IPS-18a (cell line): ENCODE measurements around the gene BACH2.
"Not testable (repeated sequence)": the region's sequence is repeated elsewhere in the genome, so short reads cannot be mapped to it uniquely, and the experiment has no call there.

Experiments used
- H3K27ac ChIP-seq: one replicate; pipeline ENCODE4 v1.5.1; 2013; ENCODE audit warnings: low read length
- H3K27me3 ChIP-seq: one replicate; pipeline ENCODE4 v1.6.1; 2013; ENCODE audit warnings: mild to moderate bottlenecking, low read length; ENCODE audit not compliant: control insufficient read depth, insufficient read depth
- H3K36me3 ChIP-seq: one replicate; pipeline ENCODE4 v1.6.1; 2013; ENCODE audit warnings: low read depth, low read length; ENCODE audit not compliant: control insufficient read depth
- H3K4me1 ChIP-seq: one replicate; pipeline ENCODE4 v1.6.1; 2013; ENCODE audit warnings: low read depth, low read length; ENCODE audit not compliant: control insufficient read depth
- H3K4me3 ChIP-seq: one replicate; pipeline ENCODE4 v1.5.1; 2013; ENCODE audit warnings: low read length
- H3K9ac ChIP-seq: one replicate; pipeline ENCODE4 v1.6.1; 2013; ENCODE audit warnings: mild to moderate bottlenecking, low read length, moderate library complexity
- H3K9me3 ChIP-seq: one replicate; pipeline ENCODE4 v1.6.1; 2013; ENCODE audit warnings: low read depth, low read length; ENCODE audit not compliant: control insufficient read depth

The BACH2 gene

DNA sequence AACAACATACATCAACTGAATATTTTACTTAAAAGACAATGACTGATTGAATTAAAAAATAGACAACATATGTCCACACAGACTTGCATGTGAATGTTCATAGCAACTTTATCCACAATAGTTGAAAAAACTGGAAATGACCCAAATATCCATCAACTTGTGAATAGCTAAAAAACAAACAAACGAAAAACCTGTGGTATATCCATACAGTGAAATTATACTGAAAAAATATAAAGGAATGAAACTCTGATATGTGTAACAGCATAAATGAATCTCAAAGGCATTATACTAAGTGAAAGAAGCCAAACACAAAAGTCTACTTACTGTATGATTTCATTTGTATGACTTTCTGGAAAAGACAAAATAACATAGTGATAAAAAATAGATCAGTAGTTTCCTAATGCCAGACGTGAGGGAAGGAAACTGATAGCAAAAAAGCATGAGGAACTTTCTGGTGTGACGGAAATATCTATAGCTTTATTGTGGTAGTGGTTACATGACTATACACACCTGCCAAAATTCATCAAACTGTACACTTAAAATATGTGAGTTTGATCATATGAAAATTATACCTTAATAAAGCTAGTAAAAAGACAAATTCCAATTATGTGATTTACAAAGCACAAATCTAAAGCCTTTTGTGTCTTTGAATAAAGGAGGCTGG is 123.2 kb downstream of the BACH2 start:
- Histone ChIP-seq H3K4me1 (no peaks in the 10 kb centered on the region), H3K9me3 (no peaks in the 10 kb centered on the region), H3K9ac (no peak overlapping the region), H3K27ac (no peak overlapping the region), H3K4me3 (no peak overlapping the region), H3K27me3 (no peaks in the 10 kb centered on the region), H3K36me3 (no peaks in the 10 kb centered on the region)

DNA sequence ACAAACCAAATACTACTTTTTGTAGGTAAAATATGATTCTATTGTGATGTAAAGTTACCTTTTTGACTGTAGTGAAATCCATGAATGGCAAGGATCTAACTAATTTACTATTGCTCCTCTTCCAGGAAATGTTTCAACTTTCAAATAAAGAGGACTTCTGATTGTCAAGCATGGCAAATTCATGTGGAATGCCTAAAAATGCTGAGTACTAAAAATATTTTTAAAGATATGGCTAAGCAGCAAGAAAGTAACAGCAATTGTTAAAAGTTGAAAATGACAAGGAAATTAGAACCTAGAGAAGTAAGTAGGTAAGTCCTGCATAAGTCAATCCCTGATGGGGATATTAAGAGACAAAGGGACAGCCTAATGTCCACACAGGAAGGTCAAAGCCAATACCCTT is 126.0 kb downstream of the BACH2 start:
- H3K4me3 ChIP-seq: no peak overlapping the region
- no peaks in the 10 kb centered on the region for H3K27me3 ChIP-seq
- H3K9ac ChIP-seq: no peak overlapping the region
- H3K36me3 ChIP-seq: no peaks in the 10 kb centered on the region
- H3K27ac ChIP-seq: no peak overlapping the region
- no peaks in the 10 kb centered on the region for H3K4me1 ChIP-seq
- no peaks in the 10 kb centered on the region for H3K9me3 ChIP-seq

DNA sequence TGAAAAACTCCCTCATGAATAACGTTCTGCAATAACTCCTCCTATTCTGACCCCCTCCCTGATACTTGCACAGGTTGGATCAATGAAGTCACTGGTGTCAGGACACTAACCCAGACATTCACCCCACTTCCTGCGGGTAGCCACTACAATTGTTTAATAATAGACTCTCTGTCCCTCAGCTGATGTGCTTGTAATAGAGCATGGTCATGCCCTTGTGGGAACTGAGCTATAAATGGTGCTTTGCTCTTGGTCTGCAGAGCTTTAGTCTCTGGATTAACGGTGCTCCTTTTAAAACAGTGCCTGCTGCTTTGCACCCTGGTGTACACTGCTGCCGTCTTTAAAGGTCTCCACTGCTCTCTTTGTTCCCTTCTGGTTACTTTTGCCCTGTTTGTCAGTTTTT is 127.3 kb downstream of the BACH2 start:
- H3K36me3 ChIP-seq: no peaks in the 10 kb centered on the region

DNA sequence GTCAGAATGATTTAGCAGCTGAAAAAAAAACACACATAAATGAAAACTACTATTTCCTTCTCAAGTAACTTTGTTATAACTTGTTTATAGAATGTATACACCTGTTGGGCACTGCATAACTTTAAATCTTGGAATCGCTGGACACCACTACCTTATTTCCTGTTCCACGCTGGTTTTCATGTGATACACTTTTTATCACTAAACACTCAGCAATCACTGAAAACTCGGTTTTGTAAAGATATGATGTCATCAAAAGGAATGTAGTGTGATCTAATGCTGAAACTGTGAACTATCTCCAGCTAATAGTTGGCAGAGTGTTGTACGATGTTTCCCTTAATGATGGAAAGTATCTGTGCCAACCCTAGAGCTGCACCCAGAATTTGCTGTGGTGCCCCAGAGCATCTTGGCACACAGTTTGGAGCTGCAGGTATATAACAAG is 127.9 kb downstream of the BACH2 start:
- Histone ChIP-seq H3K27me3 (no peaks in the 10 kb centered on the region), H3K4me1 (no peaks in the 10 kb centered on the region), H3K9ac (no peak overlapping the region), H3K4me3 (no peak overlapping the region), H3K9me3 (no peaks in the 10 kb centered on the region), H3K27ac (no peak overlapping the region), H3K36me3 (no peaks in the 10 kb centered on the region)

More for the DNA sequence above, 127.3 kb downstream of the BACH2 start:
- H3K4me3 ChIP-seq: no peak overlapping the region
- H3K4me1 ChIP-seq: no peaks in the 10 kb centered on the region
- no peaks in the 10 kb centered on the region for H3K9me3 ChIP-seq
- H3K27me3 ChIP-seq: no peaks in the 10 kb centered on the region
- H3K9ac ChIP-seq: no peak overlapping the region
- no peak overlapping the region for H3K27ac ChIP-seq

DNA sequence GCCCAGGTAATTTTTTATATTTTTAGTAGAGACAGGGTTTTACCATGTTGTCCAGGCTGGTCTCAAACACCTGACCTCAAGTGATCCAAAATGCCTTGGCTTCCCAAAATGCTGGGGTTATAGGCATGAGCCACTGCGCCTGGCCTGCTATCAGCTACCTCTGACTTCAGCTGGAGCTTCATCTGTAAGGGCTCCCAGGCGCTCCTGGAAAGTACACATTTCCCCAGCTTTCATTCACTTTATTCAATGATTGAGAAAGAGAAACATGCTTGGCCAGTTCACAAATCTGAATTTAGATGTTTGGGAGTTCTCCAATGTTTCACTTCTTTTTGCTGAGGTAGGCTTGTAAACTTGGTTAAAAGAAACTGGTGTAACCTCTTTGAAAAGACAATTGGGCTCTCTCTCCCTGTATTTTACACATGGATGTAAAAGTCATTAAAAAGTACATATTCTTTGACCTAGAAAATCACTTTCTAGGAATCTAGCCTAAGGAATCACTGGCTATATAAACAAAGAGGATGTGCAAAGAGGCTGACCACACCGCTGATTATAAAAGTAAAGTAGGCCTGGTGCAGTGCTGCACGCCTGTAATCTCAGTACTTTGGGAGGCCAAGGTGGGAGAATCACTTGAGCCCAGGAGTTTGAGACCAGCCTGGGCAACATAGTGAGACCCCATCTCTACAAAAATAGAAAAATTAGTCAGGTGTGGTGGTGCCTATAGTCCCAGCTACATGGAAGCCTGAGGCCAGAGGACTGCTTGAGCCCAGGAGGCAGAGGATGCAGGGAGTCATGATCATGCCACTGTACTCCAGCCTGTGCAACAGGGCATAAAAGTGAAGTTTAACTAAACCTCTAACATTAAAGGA is 128.9 kb downstream of the BACH2 start:
- Histone ChIP-seq H3K9ac (no peak overlapping the region), H3K4me1 (no peaks in the 10 kb centered on the region), H3K36me3 (no peaks in the 10 kb centered on the region)

DNA sequence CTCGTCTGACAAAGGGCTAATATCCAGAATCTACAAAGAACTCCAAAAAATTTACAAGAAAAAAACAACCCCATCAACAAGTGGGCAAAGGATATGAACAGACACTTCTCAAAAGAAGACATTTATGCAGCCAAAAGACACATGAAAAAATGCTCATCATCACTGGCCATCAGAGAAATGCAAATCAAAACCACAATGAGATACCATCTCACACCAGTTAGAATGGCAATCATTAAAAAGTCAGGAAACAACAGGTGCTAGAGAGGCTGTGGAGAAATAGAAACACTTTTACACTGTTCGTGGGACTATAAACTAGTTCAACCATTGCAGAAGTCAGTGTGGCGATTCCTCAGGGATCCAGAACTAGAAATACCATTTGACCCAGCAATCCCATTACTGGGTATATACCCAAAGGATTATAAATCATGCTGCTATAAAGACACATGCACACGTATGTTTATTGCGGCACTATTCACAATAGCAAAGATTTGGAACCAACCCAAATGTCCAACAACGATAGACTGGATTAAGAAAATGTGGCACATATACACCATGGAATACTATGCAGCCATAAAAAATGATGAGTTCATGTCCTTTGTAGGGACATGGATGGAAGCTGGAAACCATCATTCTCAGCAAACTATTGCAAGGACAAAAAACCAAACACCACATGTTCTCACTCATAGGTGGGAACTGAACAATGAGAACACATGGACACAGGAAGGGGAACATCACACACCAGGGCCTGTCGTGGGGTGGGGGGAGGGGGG is 130.3 kb downstream of the BACH2 start:
- H3K9me3 ChIP-seq, H3K4me1 ChIP-seq, H3K4me3 ChIP-seq, H3K27ac ChIP-seq, H3K27me3 ChIP-seq, H3K36me3 ChIP-seq, H3K9ac ChIP-seq: not testable (repeated sequence)

More for the DNA sequence above, 128.9 kb downstream of the BACH2 start:
- Histone ChIP-seq H3K27ac (no peak overlapping the region), H3K4me3 (no peak overlapping the region), H3K9me3 (no peaks in the 10 kb centered on the region), H3K27me3 (no peaks in the 10 kb centered on the region)

DNA sequence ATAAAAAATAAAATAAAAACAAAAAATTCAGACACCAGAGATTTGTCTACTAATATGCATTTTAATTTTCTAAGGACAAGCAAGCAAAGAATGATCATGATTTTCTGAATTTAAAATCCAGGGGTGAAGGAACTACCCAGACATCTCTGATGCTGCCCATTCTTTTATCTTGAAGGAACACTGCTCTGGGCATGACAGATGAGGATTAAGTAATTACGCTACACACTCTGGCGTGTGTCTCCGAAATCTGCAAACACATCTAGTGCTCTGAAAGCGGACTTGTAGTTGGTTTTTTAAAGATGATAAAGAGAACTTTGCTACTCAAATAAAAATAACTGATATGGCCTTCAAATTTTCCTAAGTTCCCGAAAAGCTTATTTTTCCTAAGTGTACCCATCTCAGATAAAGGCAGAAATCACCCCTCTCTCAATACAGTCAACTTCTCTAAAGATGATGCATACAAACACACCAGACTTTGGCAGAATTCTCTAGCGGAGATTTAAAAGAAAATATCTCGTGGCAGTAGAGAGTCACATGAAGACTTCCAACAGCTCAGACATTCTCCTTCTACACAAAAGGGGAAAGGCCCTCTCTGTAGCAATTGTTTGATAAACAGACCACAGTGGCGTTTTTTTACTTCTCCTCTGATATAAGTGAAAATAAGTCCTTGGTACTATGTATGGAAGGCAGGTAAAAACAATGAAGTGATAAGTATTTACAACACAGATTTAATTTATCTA is 133.8 kb downstream of the BACH2 start:
- no peak overlapping the region for H3K27ac ChIP-seq
- H3K4me1 ChIP-seq: no peaks in the 10 kb centered on the region
- no peaks in the 10 kb centered on the region for H3K36me3 ChIP-seq
- no peak overlapping the region for H3K9ac ChIP-seq
- H3K4me3 ChIP-seq: no peak overlapping the region
- H3K9me3 ChIP-seq: no peaks in the 10 kb centered on the region
- H3K27me3 ChIP-seq: no peaks in the 10 kb centered on the region

DNA sequence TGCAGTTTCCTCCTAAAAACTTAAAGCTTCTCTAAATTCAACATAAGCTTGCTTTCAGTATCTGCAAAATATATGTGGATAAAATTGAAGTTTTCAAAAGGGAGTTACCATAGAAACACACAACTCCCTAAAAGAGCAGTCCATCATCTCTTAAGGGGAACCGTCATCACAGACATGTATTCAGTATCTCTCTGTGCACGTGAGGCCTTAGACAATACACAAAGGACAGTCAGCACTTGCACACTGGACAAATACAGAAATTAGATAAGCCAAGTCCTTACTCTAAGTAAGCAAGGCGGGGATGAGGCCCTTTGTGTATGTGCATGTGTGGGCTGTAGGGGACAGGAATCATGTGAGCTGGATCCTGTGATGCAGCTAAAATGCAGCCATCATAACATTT is 136.6 kb downstream of the BACH2 start:
- no peaks in the 10 kb centered on the region for H3K36me3 ChIP-seq
- H3K9me3 ChIP-seq: no peaks in the 10 kb centered on the region
- no peak overlapping the region for H3K9ac ChIP-seq
- H3K27ac ChIP-seq: no peak overlapping the region
- H3K4me3 ChIP-seq: no peak overlapping the region
- no peaks in the 10 kb centered on the region for H3K27me3 ChIP-seq
- H3K4me1 ChIP-seq: no peaks in the 10 kb centered on the region

DNA sequence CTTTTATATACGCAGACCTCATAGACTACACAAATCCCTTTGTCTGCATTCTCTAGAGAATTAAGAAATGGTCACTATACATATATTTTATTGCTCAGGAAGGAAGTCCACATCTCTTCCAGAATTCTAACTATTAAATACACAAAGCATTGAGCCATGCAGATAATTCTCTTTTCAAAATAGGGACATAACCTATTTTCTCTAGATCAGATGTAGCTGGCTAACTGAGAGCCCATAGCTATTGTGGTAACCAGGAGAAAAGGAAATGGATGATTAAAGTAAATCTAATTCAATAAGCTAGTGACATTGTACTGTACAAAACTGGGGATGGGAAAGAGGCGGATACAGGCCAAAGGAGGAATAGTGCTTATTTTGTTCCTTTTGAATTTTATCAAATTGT is 137.2 kb downstream of the BACH2 start:
- Histone ChIP-seq H3K9ac (no peak overlapping the region), H3K9me3 (no peaks in the 10 kb centered on the region), H3K36me3 (no peaks in the 10 kb centered on the region), H3K4me1 (no peaks in the 10 kb centered on the region), H3K4me3 (no peak overlapping the region), H3K27ac (no peak overlapping the region), H3K27me3 (no peaks in the 10 kb centered on the region)

DNA sequence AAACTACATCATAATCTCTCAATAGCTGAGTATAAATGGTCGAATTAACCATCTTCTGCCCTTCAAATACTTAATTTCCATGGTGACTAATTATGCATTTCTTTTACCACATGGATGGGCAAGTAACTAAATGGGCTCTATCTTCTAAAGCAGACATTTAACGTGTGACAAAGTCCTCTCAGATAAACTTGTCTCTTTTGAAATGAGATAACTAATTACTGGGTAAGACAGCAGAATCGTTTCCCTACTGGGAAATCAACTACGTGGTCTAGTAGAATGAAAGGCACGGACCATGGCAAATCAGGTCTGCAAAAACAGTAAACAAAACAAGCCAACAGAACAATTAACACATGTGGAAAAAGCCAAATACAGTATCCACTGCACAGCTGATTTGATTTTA is 137.7 kb downstream of the BACH2 start:
- Histone ChIP-seq H3K4me1 (no peaks in the 10 kb centered on the region), H3K27me3 (no peaks in the 10 kb centered on the region), H3K9me3 (no peaks in the 10 kb centered on the region), H3K4me3 (no peak overlapping the region), H3K36me3 (no peaks in the 10 kb centered on the region), H3K9ac (no peak overlapping the region), H3K27ac (no peak overlapping the region)

DNA sequence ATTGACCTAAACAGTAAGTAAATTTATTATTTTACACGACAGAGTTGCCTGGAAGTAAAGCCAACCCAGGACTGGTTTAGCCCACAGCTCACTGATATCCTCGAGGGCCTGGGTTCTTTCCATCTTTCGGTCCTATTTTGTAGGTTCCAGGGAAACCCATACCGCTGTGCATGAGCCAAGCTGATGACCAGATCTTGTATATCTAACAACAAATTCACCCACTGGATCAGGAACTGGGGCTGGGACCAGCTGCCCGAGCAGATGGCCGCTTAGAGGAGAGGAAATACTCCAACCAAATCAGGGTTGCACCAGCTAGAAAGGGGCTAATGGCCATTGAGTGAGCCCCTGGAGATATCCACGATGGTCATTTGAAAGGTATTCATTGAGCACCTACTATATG is 139.2 kb downstream of the BACH2 start:
- Histone ChIP-seq H3K9me3 (no peaks in the 10 kb centered on the region), H3K36me3 (no peaks in the 10 kb centered on the region), H3K27me3 (no peaks in the 10 kb centered on the region), H3K9ac (no peak overlapping the region), H3K4me1 (no peaks in the 10 kb centered on the region), H3K27ac (no peak overlapping the region), H3K4me3 (no peak overlapping the region)
